GM12872 (cell line): ENCODE results near the gene WNT3.

Experiments used
- TF ChIP-seq, protein P1 (sequence below): IDR thresholded peaks from 3 replicates; pipeline ENCODE4 v1.5.1; 2011; ENCODE audit warnings: low read depth, mild to moderate bottlenecking, low read length, moderate library complexity; ENCODE audit not compliant: insufficient read depth

WNT3 gene

DNA sequence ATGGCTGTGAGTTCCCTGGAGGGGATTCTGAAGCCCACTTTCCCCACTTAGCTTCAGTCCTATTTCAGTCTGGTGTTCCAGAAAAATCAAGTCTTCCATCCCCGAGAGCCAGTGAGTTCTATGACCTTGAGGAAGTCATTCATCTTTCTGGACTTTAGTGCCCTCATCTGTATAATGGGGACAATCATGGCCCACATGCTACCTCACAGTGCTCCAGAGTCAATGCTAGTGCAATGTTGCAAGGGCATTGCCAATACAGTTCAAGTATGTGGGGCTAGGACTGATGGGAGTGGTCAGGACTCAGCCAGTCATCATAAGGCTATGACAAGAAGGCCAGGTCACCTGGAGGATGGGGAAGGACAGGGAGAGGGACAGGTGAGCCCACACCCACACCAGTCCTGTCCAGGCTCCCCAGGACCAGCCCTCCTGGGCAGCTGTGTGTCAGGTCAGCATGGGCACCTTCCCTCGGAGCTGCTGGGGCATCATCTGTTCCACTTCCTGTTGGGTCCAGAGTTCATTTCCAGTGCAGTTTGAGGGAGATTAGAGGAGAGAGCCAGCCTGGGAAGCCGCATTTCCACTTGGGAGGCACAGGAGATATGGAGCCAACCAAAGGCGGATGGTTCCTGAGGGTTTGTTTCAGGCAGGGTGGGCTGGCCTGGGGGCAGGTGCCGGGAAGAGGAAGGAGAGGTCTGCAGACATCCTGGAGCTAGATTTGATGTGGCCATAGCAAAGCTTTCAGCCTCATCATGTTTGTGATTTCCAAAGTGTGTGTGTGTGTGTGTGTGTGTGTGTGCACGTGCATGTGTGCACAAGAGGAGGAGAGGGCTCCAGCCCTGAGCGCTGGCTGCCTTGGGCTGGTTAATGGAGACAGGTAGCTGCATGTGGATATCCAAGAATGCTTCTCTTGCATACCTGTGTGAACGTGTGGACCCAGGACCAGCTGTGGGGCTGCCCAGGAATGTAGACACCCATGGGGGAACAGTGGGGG is 29.0 kb upstream of the WNT3 start:
- TF ChIP-seq, protein P1, sequence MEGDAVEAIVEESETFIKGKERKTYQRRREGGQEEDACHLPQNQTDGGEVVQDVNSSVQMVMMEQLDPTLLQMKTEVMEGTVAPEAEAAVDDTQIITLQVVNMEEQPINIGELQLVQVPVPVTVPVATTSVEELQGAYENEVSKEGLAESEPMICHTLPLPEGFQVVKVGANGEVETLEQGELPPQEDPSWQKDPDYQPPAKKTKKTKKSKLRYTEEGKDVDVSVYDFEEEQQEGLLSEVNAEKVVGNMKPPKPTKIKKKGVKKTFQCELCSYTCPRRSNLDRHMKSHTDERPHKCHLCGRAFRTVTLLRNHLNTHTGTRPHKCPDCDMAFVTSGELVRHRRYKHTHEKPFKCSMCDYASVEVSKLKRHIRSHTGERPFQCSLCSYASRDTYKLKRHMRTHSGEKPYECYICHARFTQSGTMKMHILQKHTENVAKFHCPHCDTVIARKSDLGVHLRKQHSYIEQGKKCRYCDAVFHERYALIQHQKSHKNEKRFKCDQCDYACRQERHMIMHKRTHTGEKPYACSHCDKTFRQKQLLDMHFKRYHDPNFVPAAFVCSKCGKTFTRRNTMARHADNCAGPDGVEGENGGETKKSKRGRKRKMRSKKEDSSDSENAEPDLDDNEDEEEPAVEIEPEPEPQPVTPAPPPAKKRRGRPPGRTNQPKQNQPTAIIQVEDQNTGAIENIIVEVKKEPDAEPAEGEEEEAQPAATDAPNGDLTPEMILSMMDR: no peak

DNA sequence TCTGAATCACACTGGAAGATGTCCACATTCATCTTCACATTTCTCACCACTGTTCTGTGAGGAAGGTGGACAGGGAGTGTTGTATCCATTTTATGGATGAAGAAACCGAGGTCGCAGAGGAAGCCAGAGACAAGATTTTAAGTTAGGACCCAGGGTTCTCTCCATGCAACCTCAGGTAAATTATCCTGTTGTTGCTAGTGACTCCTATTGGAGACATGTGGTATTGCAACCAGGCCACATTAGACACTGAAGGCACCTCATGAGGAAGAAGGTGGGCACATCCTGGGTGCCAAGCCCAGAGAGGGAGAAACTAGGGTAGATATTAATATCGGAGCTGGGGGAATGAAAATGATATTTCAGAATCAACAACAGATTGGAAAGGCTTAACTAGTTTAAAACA is 24.3 kb upstream of the WNT3 start:
- TF ChIP-seq, protein P1: peak; percentile 68

DNA sequence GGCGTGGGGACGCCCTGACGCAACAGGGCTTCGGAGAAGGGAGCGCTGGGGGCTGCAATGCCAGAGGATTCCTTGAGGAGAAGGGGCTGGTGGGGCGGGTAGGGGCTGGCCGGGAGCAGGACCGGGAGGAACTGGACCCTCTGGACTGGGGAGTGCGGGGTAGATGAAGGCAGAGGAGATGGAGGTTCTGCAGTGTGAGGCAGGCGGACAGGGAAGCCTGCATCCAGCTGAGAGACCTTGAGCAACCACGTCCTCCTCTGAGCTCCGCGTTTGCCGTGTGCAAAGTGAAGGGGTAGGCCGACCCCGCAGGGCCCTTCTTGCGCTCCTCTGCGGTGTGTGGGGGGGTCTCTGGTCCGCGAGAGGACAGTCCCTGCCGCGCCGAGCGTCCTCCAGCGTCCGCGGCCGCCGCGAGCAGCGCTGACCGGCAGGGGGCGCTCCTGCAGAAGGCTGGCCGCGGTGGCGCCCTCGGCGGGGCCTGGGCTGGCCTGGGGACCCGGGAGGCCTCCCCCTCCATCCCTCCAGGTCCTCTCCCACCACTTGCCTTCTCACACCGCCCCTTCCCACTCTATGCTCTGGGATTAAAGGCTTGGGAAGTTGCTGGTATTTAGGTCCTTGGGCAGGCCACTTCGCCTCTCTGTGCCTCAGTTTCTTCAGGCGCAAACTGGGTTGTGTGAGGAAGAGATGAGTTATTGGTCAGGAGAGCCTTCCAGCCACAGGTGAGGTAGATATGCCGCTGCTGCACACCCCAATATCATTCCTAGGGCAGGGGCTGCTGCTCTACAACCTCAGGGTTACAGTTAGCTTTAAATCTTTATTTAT is 23.3 kb upstream of the WNT3 start:
- TF ChIP-seq, protein P1: peak; percentile 56; the same call in 2 of the 3 replicates

DNA sequence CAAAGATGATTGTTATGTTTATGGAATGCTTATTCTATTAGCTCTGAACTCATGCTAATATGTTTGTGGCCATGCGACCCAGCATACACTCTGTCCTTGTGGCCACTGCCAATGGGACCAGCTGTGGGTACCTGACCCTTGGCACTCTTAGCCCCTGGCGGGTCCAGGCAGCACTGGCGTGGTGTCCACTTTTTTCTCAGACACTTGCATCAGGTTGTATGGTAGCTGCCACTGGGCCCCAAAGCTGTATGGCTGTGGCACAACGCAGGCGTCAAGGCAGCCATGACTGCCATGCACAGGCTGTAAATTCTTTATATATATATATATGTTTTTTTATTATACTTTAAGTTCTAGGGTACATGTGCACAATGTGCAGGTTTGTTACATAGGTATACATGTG is 20.7 kb upstream of the WNT3 start:
- TF ChIP-seq, protein P1: no peak

DNA sequence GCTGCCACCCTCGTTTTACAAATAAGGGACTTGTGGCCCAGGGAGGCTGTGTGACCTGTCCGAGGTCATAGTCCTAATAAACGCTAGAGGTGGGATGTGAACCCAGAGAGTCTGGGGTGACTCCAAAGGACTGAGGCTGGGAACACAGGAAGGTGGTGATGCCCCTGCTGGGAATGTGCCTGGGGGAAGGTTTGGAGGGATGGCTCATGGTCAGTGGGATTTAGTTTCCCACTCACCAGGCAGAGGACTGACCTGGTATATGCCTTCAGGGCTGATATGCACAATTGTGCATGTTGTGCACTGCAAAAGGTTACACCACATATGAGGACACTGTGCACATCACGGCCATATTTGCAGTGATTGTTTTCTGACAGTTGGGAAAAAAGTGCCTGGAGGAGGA is 19.0 kb upstream of the WNT3 start:
- TF ChIP-seq, protein P1: no peak

DNA sequence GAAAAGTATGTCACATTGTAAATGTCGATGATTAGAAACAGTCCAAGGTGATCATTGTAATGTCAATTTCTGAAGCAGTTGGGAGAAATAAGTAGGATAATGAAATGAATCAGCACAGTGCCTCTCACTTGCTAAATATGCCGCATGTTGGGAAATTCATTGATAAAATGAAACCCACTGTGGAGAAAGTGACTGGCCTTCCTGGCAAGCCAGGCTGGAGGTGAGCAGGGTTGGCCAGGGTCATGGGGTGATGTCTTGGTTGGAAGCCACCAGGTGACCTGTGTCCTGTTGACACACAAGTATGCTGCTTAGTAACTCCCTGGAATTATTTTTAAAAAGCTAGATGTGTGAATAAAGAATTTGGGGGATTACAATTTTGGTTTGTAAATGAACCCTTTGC is 18.0 kb upstream of the WNT3 start:
- TF ChIP-seq, protein P1: no peak

DNA sequence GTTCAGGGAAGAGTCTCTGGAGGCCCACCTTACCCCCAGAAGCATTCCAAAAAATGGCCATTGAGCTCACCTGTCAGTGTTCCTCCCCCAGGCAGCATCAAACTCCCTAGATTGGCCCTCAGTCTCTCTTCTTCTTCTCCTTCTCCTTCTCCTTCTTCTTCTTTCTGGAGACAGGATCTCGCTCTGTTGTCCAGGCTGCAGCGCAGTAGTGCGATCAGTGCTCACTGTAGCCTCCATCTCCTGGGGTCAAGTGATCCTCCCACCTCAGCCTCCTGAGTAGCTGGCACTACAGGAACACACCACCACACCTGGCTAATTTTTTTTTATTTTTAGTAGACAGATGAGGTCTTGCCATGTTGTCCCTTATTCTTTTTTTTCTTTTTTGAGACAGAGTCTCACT is 16.4 kb upstream of the WNT3 start:
- TF ChIP-seq, protein P1: no peak
